Fibroblast of skin of back (primary cell): Measurements from ENCODE around the gene CASP3.
"Not testable (repeated sequence)": the region's sequence is repeated elsewhere in the genome, so short reads cannot be mapped to it uniquely, and the experiment has no call there.

Experiments
- DNase-seq: peaks from one replicate; pipeline ENCODE4 v3.0.0-alpha.2; 2013

The CASP3 gene

DNA sequence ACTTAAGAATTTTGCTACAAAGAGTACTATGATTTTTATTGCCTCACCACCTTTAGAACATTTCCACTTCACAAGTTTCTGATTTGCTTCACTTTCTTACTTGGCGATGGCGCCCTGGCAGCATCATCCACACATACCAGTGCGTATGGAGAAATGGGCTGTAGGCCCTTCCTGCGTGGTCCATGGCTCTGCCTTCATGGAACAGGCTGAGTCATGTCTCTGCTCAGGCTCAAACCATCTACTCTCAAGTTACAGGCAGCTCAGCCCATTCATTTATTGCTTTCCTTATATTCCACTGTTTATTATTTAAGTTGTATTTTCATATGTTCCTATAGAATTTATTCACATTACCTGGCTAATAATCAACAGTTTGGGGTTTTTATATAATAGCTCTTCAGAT, 21.1 kb downstream of the CASP3 start:
- no peak for DNase-seq

DNA sequence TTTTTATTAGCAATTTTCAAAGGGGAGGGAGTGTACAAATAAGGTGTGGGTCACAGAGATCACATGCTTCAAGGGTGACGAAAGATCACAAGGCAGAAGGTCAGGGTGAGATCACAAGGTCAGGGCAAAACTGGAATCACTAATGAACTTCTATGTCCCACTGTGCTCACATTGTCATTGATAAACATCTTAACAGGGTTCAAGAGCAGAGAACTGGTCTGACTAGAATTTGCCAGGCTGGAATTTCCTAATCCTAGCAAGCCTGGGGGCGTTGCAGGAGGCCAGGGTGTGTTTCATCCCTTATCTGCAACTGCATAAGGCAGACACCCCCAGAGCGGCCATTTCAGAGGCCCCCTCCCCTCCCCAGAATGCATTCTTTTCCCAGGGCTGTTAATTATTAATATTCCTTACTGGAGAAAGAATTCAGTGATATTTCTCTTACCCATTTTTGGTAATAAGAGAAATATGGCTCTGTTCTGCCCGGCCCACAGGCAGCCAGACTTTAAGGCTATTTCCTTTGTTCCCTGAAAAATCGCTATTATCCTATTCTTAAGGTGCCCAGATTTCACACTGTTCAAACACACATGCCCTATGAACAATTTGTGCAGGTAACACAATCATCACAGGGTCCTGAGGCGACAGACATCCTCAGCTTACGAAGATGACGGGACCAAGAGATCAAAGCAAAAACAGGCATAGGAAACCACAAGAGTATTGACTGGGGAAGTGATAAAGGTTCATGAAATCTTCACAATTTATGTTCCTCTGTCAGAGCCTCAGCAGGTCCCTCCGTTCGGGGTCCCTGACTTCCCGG, 23.3 kb downstream of the CASP3 start:
- not testable (repeated sequence) for DNase-seq

DNA sequence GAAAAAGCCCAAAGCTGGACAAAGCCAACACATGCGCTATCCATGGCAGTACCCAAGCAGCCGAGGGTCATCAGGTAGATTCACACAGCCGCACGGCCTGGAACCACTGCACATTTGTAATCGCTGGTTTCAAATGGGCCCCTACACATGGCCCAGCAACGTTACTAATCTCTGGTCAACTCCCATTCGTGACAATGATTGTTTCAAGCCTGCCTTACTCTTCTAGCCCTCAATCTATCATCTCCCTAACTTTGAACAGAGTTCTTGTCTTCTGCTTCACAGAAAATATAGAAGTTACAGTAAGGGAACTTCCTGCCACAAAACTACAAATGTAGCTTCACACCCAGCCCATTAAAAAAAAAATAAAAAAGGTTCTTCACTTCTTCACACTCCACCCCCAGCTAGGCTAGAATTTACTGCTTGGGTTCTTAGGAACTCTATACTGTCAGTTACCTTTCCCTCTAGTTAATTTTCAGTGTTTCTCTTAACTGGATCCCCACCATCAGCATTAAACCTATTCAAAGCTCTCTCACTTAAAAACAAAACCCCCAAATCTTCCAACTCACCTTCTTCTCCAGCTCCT, 24.2 kb downstream of the CASP3 start:
- DNase-seq: no peak

DNA sequence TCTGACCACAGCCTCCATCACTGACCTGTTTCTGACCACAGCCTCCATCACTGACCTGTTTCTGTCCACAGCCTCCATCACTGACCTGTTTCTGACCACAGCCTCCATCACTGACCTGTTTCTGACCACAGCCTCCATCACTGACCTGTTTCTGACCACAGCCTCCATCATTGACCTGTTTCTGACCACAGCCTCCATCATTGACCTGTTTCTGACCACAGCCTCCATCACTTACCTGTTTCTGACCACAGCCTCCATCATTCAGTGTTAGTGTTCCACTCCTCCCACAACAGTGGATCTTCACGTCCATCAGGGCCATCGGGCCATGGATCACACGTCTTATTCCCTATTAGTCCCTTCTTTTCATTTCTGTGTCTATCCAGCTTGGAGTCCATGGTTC, 24.7 kb downstream of the CASP3 start:
- DNase-seq: not testable (repeated sequence)

DNA sequence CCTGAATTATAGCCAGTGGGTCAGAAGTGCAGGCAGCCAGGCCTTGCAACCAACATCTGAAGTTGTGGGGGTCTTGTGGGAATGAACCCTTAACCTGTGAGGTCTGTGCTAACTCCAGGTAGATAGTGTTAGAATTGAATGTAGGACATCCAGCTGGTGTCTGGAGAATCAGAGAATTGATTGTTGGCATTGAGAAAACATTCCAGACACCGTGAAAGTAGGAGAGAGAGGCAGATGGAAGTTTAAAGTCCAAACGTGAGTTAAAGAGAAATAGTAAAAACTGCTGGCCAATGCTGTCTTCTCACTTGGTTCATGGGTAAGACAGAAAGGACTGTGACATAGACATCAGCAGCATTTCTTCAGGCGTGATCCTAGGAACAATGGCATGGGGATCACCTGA, 27.7 kb downstream of the CASP3 start:
- DNase-seq: no peak

GRCh38 chr4:184620212-184620867, 28.9 kb downstream of the CASP3 start:
- no peak for DNase-seq

GRCh38 chr4:184617600-184618196, 31.5 kb downstream of the CASP3 start:
- DNase-seq: no peak

DNA sequence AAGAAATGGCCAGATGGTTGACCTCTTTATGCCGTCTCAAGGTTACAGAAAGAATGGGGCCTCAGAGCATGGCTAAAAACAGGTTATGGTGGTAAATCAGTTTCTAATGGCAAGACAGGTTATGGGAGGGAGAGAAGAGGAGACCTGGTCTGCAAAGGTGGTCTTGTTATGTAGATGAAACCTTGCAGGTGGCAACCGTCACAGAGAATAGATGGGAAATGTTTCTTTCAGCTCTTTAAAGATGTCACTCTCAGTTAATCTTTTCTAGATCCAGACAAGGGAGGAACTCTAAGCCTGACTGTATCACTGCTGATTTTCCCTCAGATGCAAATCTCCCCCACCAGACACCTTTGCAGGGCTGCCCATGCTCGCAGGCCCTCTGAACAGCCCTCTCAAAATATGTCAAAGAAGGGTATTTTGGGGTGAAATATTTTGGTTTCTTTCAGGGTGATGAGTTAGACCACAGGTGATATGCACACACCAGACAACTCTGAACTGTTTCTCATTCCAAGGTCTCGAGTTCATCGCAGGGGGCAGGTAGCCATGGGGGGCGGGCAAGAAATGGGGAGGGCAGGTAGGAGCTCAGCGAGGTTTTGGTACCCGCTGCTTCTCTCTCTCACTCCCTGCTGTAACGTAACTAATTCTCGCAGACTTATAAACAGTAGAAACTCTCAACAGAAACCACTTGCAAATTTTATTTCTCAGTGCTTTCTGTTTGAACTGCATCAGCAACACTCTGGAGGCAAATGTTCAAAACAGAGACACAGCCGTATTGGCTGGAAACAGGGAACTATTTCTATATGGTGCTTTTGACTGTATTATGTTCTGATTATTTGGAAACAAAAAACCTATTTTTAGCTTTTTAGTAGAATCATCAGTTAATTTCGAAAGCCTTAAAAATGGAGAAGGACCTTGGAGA, 32.4 kb downstream of the CASP3 start:
- no peak for DNase-seq

DNA sequence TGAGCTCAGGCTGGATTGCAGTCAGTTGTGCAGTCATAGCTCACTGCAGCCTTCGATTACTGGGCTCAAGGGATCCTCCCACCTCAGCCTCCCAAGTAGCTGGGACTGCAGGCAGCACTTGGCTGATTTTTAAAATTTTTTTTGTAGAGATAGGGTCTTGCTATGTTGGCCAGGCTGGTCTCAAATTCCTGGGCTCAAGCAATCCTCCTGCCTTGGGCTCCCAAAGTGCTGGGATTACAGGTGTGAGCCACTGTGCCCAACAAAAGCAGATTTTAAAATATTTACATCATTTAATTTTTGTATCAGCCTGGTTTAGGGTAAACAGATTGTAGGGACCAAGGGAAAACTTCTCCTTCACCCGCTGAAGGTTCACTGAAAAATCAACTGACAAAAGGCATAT, 33.1 kb downstream of the CASP3 start:
- not testable (repeated sequence) for DNase-seq

DNA sequence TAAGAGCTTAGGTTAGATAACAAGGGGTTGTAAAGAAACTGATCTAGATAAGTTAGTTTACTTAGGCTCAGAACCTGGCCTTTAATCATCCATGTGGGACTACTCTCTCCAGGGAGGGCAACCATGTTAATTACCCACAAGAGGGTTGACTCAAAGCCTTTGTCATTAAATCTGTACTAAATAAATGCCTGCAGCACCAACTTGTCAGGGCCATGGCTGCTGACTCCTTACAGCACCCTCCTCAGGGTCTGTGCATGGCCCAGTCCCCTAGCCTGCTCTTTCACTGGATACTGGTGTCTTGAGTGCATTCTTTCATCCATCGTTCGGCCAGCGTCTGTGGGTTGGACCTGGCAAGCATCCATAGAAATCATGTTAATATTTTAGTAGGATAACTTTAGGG, 34.7 kb downstream of the CASP3 start:
- no peak for DNase-seq

GRCh38 chr4:184613405-184613804, 35.8 kb downstream of the CASP3 start:
- no peak for DNase-seq

DNA sequence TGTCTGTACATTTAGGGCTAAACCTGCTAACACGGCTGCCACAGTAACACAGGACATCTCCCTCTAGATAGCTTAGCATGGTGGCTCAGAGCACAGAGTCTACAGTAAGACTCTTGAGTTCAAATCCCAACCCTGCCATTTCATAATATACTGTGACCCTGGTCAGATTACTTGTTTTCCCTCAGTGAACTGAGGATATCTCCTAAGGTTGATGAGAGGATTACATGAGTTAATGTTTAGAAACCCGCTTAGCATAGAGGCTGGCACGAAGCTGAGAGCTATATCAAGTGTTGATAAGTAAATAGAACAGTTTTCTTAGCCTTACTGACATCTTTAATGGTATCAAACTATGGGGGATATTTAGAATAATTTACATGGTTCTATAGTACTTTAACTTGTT, 37.2 kb downstream of the CASP3 start:
- DNase-seq: no peak

DNA sequence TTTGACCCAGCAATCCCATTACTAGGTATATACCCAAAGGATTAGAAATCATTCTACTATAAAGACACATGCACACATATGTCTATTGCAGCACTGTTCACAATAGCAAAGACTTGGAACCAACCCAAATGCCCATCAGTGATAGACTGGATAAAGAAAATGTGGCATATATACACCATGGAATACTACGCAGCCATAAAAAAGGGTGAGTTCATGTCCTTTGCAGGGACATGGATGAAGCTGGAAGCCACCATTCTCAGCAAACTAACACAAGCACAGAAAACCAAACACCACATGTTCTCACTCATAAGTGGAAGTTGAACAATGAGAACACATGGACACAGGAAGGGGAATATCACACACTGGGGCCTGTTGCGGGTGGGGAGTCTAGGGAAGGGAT, 41.8 kb downstream of the CASP3 start:
- not testable (repeated sequence) for DNase-seq

GRCh38 chr4:184602857-184603256, 46.4 kb downstream of the CASP3 start:
- not testable (repeated sequence) for DNase-seq

DNA sequence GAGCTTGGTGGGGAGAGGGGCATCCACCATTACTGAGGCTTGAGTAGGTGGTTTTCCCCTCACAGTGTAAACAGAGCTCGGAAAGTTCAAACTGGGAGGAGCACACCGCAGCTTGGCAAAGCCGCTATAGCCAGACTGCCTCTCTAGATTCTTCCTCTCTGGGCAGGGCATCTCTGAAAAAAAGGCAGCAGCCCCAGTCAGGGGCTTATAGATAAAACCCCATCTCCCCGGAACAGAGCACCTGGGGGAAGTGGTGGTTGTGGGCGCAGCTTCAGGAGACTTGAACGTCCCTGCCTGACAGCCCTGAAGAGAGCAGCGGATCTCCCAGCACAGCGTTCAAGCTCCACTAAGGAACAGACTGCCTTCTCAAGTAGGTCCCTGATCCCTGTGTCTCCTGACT, 48.3 kb downstream of the CASP3 start:
- not testable (repeated sequence) for DNase-seq

DNA sequence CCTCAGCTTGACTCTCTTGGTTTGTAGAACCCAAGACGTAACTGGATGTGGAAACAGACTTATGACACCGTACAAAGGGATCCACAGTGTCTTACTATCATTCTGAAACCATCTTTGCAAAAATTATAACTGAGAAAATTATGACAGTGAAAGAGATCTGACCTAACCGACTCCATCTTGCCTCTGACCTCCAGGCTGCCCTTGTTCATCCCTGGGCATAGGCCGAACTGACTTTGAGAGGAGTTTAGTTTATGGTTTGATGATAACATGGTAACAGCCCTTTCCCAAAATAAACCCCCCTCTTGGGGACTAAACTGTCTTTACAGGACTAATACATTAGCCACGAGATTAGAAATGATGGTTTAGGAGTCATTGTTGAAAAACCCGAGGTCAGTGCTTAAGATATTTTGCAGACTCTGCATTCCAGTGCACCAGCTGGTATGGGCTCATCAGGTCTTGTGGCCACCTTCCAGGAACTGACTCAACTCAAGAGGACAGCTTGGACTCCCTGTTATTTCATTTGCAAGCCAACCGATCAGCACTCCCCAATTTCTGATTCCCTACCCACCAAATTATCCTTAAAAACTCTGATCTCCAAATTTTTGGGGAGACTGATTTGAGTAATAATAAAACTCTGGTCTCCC, 49.6 kb downstream of the CASP3 start:
- DNase-seq: peak; percentile 63

DNA sequence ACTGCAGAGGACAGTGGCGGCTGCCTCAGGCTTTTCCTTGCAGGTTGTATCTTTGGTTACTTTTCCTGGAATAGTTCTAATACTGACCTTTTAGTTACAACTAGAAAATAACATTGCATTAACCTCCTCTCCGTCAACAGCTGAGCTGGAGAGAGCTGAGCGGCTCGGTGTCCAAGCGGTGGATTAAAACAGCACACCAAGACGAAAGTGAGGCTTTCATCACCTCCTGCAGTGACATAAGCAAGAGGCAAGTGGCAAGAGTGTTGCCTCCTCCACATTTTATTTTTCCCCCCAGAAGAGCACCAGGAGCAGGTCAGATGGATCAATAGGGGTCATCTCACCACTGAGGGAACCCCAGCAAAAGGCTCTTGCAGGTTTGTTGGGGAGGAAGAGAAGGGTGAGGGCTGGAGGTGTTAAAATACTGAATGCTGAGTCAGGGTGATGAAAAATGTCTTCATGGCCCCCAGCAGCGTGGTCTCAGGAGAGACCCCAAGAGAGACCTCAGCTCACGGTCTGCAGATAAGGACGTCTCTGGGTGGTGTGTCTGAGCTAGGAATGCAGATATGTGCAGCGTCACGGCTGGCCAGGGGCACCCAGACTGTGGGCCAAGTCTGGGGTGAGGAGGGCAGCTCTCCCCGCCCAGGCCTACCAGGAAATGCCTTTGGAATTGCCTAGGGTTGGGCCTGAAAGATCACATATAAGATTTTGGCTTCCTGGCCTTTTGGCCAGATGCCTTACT, 50.3 kb downstream of the CASP3 start:
- DNase-seq: no peak

- no peak for DNase-seq
Observed at GRCh38 chr4:184596617-184597185, 52.5 kb downstream of the CASP3 start.

GRCh38 chr4:184596044-184596616, 53.1 kb downstream of the CASP3 start:
- DNase-seq: no peak

DNA sequence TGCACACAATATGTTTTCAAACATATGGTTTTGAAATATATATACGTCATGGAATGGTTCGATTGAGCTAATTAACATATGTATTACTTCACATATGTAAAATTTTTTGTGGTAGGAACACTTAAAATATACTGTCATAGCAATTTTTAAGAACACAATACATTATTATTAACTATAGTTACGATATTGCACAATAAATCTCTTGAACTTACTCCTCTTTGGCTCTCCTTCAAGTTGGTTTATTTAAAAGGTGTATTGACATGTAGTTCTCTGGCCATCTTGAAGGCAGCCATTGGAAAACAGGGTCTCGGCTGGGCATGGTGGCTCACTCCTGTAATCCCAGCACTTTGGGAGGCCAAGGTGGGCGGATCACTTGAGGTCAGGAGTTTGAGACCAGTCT, 53.8 kb downstream of the CASP3 start:
- DNase-seq: no peak
